ENCODE results near the gene ARSB.

ARSB gene

GRCh38 chr5:78985116-78985724 lies at the start of gene ARSB:
Gene ARSB, minus strand, starts transcription at chr5:78985310. Its CDS starts 62 bp downstream, at chr5:78985248.
- TF ChIP-seq FOXM1 (IDR thresholded peaks at IDR 0.05; ENCODE audit: borderline replicate concordance) (no peak), BHLHE40 (IDR thresholded peaks at IDR 0.05; ENCODE audit: borderline replicate concordance) (no peak), HDGF (IDR thresholded peaks at IDR 0.05; ENCODE audit: borderline replicate concordance) (no peak), FOXA1 (IDR thresholded peaks at IDR 0.05) (no peak), ELF4 (IDR thresholded peaks at IDR 0.05) (no peak), ZNF384 (IDR thresholded peaks at IDR 0.05) (no peak), FOXK2 (IDR thresholded peaks at IDR 0.05) (no peak), PKNOX1 (IDR thresholded peaks at IDR 0.05) (no peak), CTBP1 (IDR thresholded peaks at IDR 0.05; ENCODE audit: borderline replicate concordance) (no peak), SP1 (IDR thresholded peaks at IDR 0.05) (no peak), TARDBP (IDR thresholded peaks at IDR 0.05) (no peak), NFRKB (IDR thresholded peaks at IDR 0.05) (no peak), ARNT (IDR thresholded peaks at IDR 0.05) (no peak), L3MBTL2 (conservative IDR thresholded peaks at IDR 0.05) (no peak), LEF1 (IDR thresholded peaks at IDR 0.05; ENCODE audit: borderline replicate concordance) (no peak), SUZ12 (IDR thresholded peaks at IDR 0.05) (no peak)
- POLR2A ChIA-PET = interaction anchor here (0.7 to 2.7 kb wide), 24 partner anchors 10 to 1170 kb away, joined by 3 to 29 read pairs (median 4); no protein-coding TSS in a partner anchor
- DNase-seq (ENCODE audit: extremely low spot score) = no peak
- CTCF ChIA-PET = interaction anchor here (0.7 to 1.6 kb wide), 4 partner anchors 12 to 77 kb away, joined by 3 to 9 read pairs (median 3); no protein-coding TSS in a partner anchor

- CTCF ChIA-PET = no interaction called here
These were observed 47.7 kb upstream of the ARSB start for GRCh38 chr5:79032782-79033181.

GRCh38 chr5:79032031-79032695 lies 47.1 kb upstream of the ARSB start:
- DNase-seq (ENCODE audit: extremely low spot score) = no peak
- POLR2A ChIA-PET = no interaction called here
- TF ChIP-seq SP1 (IDR thresholded peaks at IDR 0.05) (no peak), NFRKB (IDR thresholded peaks at IDR 0.05) (no peak), CTBP1 (IDR thresholded peaks at IDR 0.05; ENCODE audit: borderline replicate concordance) (no peak), ELF4 (IDR thresholded peaks at IDR 0.05) (no peak), PKNOX1 (IDR thresholded peaks at IDR 0.05) (no peak), LEF1 (IDR thresholded peaks at IDR 0.05; ENCODE audit: borderline replicate concordance) (no peak), FOXA1 (IDR thresholded peaks at IDR 0.05) (no peak), ARNT (IDR thresholded peaks at IDR 0.05) (no peak), HDGF (IDR thresholded peaks at IDR 0.05; ENCODE audit: borderline replicate concordance) (no peak), ZNF384 (IDR thresholded peaks at IDR 0.05) (no peak), FOXK2 (IDR thresholded peaks at IDR 0.05) (no peak), SUZ12 (IDR thresholded peaks at IDR 0.05) (no peak), FOXM1 (IDR thresholded peaks at IDR 0.05; ENCODE audit: borderline replicate concordance) (no peak), TARDBP (IDR thresholded peaks at IDR 0.05) (no peak), BHLHE40 (IDR thresholded peaks at IDR 0.05; ENCODE audit: borderline replicate concordance) (no peak), L3MBTL2 (conservative IDR thresholded peaks at IDR 0.05) (no peak)
- CTCF ChIA-PET = no interaction called here

More at GRCh38 chr5:79032782-79033181, 47.7 kb upstream of the ARSB start:
- POLR2A ChIA-PET = no interaction called here
- no peak for TF ChIP-seq FOXA1 (IDR thresholded peaks at IDR 0.05)
- TF ChIP-seq SP1 (IDR thresholded peaks at IDR 0.05) = no peak
- no peak for TF ChIP-seq LEF1 (IDR thresholded peaks at IDR 0.05; ENCODE audit: borderline replicate concordance)
- no peak for TF ChIP-seq L3MBTL2 (conservative IDR thresholded peaks at IDR 0.05)
- no peak for TF ChIP-seq ZNF384 (IDR thresholded peaks at IDR 0.05)
- TF ChIP-seq BHLHE40 (IDR thresholded peaks at IDR 0.05; ENCODE audit: borderline replicate concordance) = no peak
- no peak for TF ChIP-seq FOXK2 (IDR thresholded peaks at IDR 0.05)
- TF ChIP-seq FOXM1 (IDR thresholded peaks at IDR 0.05; ENCODE audit: borderline replicate concordance) = no peak
- TF ChIP-seq TARDBP (IDR thresholded peaks at IDR 0.05) = no peak
- TF ChIP-seq ARNT (IDR thresholded peaks at IDR 0.05) = no peak
- TF ChIP-seq ELF4 (IDR thresholded peaks at IDR 0.05) = no peak
- TF ChIP-seq PKNOX1 (IDR thresholded peaks at IDR 0.05) = no peak
- no peak for TF ChIP-seq CTBP1 (IDR thresholded peaks at IDR 0.05; ENCODE audit: borderline replicate concordance)
- no peak for DNase-seq (ENCODE audit: extremely low spot score)

- POLR2A ChIA-PET = no interaction called here
- CTCF ChIA-PET = no interaction called here
- DNase-seq (ENCODE audit: extremely low spot score) = no peak
These were observed 46.4 kb upstream of the ARSB start for GRCh38 chr5:79031485-79031867.

More at GRCh38 chr5:79031485-79031867, 46.4 kb upstream of the ARSB start:
- TF ChIP-seq HDGF (IDR thresholded peaks at IDR 0.05; ENCODE audit: borderline replicate concordance) = no peak
- TF ChIP-seq ELF4 (IDR thresholded peaks at IDR 0.05) = no peak
- TF ChIP-seq ZNF384 (IDR thresholded peaks at IDR 0.05) = no peak
- TF ChIP-seq SUZ12 (IDR thresholded peaks at IDR 0.05) = no peak
- no peak for TF ChIP-seq BHLHE40 (IDR thresholded peaks at IDR 0.05; ENCODE audit: borderline replicate concordance)
- TF ChIP-seq SP1 (IDR thresholded peaks at IDR 0.05) = no peak
- TF ChIP-seq FOXA1 (IDR thresholded peaks at IDR 0.05) = no peak
- TF ChIP-seq FOXK2 (IDR thresholded peaks at IDR 0.05) = no peak
- TF ChIP-seq FOXM1 (IDR thresholded peaks at IDR 0.05; ENCODE audit: borderline replicate concordance) = no peak
- TF ChIP-seq TARDBP (IDR thresholded peaks at IDR 0.05) = no peak
- no peak for TF ChIP-seq CTBP1 (IDR thresholded peaks at IDR 0.05; ENCODE audit: borderline replicate concordance)
- no peak for TF ChIP-seq LEF1 (IDR thresholded peaks at IDR 0.05; ENCODE audit: borderline replicate concordance)
- TF ChIP-seq L3MBTL2 (conservative IDR thresholded peaks at IDR 0.05) = no peak
- no peak for TF ChIP-seq PKNOX1 (IDR thresholded peaks at IDR 0.05)
- no peak for TF ChIP-seq ARNT (IDR thresholded peaks at IDR 0.05)
- no peak for TF ChIP-seq NFRKB (IDR thresholded peaks at IDR 0.05)
